Measurements from ENCODE around the gene FYTTD1. TPM values are rescaled to one million over a fixed set of nuclear protein-coding genes. Genes with fewer than 3 reads are reported as not detected.

The FYTTD1 gene
- total RNA-seq, 1 donor from 2014 or later: 54.6 TPM

GRCh38 chr3:197737749-197738462 is 11.8 kb upstream of the FYTTD1 start:
- DNase-seq (ENCODE audit: low spot score): no peak

GRCh38 chr3:197742787-197743186 is 6.9 kb upstream of the FYTTD1 start:
- DNase-seq (ENCODE audit: low spot score): no peak

GRCh38 chr3:197746209-197746608 is 3.5 kb upstream of the FYTTD1 start:
- no peak for DNase-seq (ENCODE audit: low spot score)

GRCh38 chr3:197746801-197747237 is 2.9 kb upstream of the FYTTD1 start:
- peak; percentile 26 for DNase-seq (ENCODE audit: low spot score)

GRCh38 chr3:197748597-197749314 is 927 bp upstream of the FYTTD1 start:
- DNase-seq (ENCODE audit: low spot score): no peak

- DNase-seq (ENCODE audit: low spot score): peak; percentile 38
Measured at GRCh38 chr3:197749315-197749600, 425 bp upstream of the FYTTD1 start.

- peak; percentile 61 for DNase-seq (ENCODE audit: low spot score)
Measured at GRCh38 chr3:197750396-197750831, 731 bp downstream of the FYTTD1 start.

- peak; percentile 32 for DNase-seq (ENCODE audit: low spot score)
Measured at GRCh38 chr3:197750858-197751737, 1.4 kb downstream of the FYTTD1 start.

- DNase-seq (ENCODE audit: low spot score): no peak
Measured at GRCh38 chr3:197752107-197752506, 2.4 kb downstream of the FYTTD1 start.

GRCh38 chr3:197753263-197753662 is 3.6 kb downstream of the FYTTD1 start:
- DNase-seq (ENCODE audit: low spot score): no peak

GRCh38 chr3:197756704-197757103 is 7.0 kb downstream of the FYTTD1 start:
- no peak for DNase-seq (ENCODE audit: low spot score)

- DNase-seq (ENCODE audit: low spot score): no peak
Measured at GRCh38 chr3:197758512-197758911, 8.8 kb downstream of the FYTTD1 start.

- no peak for DNase-seq (ENCODE audit: low spot score)
Measured at GRCh38 chr3:197761784-197762183, 12.1 kb downstream of the FYTTD1 start.

- DNase-seq (ENCODE audit: low spot score): no peak
Measured at GRCh38 chr3:197775317-197775716, 25.6 kb downstream of the FYTTD1 start.

GRCh38 chr3:197782230-197782629 is 32.5 kb downstream of the FYTTD1 start:
- no peak for DNase-seq (ENCODE audit: low spot score)

GRCh38 chr3:197784019-197784585 is 34.4 kb downstream of the FYTTD1 start:
- DNase-seq (ENCODE audit: low spot score): no peak

- DNase-seq (ENCODE audit: low spot score): no peak
Measured at GRCh38 chr3:197787412-197787811, 37.7 kb downstream of the FYTTD1 start.

- no peak for DNase-seq (ENCODE audit: low spot score)
Measured at GRCh38 chr3:197789309-197789708, 39.6 kb downstream of the FYTTD1 start.

GRCh38 chr3:197790033-197790432 is 40.4 kb downstream of the FYTTD1 start:
- no peak for DNase-seq (ENCODE audit: low spot score)

GRCh38 chr3:197791113-197791891 is 41.6 kb downstream of the FYTTD1 start, which contains the start of gene LRCH3:
TSS of gene LRCH3 (plus strand) at chr3:197791254. CDS start at chr3:197791279, 25 bp downstream.
- peak; percentile 76 for DNase-seq (ENCODE audit: low spot score)

Measured in mucosa of gallbladder (tissue), 1 donor.